GM23248 (cell line): ENCODE measurements around the gene CCDC188. TPM values are rescaled to one million over a fixed set of nuclear protein-coding genes. Genes with fewer than 3 reads are reported as not detected.

ENCODE experiments used
- DNase-seq: peaks from one replicate; pipeline ENCODE4 v3.0.0-alpha.2; 2015
- H2AFZ ChIP-seq: fragments of 200-600 bp; sonication (generic); 2 replicates; pipeline ENCODE4 v1.6.1; 2016; ENCODE audit warnings: antibody characterized with exemption
- H3F3A ChIP-seq: fragments of 200-600 bp; sonication (generic); 2 replicates; pipeline ENCODE4 v1.6.1; 2016; ENCODE audit warnings: mild to moderate bottlenecking, antibody characterized with exemption, mixed run types; ENCODE audit not compliant: insufficient read depth
- H3K27ac ChIP-seq: fragments of 200-600 bp; sonication (generic); 2 replicates; pipeline ENCODE4 v1.5.1; 2016; ENCODE audit warnings: mild to moderate bottlenecking
- H3K27me3 ChIP-seq: fragments of 200-600 bp; sonication (generic); replicated peaks from 2 replicates; pipeline ENCODE4 v1.6.1; 2016; ENCODE audit warnings: mild to moderate bottlenecking; ENCODE audit not compliant: insufficient read depth
- H3K36me3 ChIP-seq: fragments of 200-600 bp; sonication (generic); 2 replicates; pipeline ENCODE4 v1.6.1; 2016; ENCODE audit warnings: low read depth, mild to moderate bottlenecking
- H3K4me1 ChIP-seq: fragments of 200-600 bp; sonication (generic); 2 replicates; pipeline ENCODE4 v1.6.1; 2016; ENCODE audit warnings: mild to moderate bottlenecking; ENCODE audit not compliant: insufficient read depth
- H3K4me2 ChIP-seq: fragments of 200-600 bp; sonication (generic); one replicate; pipeline ENCODE4 v1.6.1; 2016; ENCODE audit warnings: mild to moderate bottlenecking; ENCODE audit not compliant: unreplicated experiment
- H3K4me3 ChIP-seq: fragments of 200-600 bp; sonication (generic); 2 replicates; pipeline ENCODE4 v1.5.1; 2016; ENCODE audit warnings: mild to moderate bottlenecking
- H3K79me2 ChIP-seq: fragments of 200-600 bp; sonication (generic); 2 replicates; pipeline ENCODE4 v1.6.1; 2016; ENCODE audit warnings: mild to moderate bottlenecking; ENCODE audit not compliant: insufficient read depth
- H3K9ac ChIP-seq: fragments of 200-600 bp; sonication (generic); 2 replicates; pipeline ENCODE4 v1.6.1; 2016; ENCODE audit warnings: mild to moderate bottlenecking
- H3K9me2 ChIP-seq: fragments of 200-600 bp; sonication (generic); 2 replicates; pipeline ENCODE4 v1.6.1; 2016; ENCODE audit warnings: mixed run types, mild to moderate bottlenecking, moderate library complexity; ENCODE audit not compliant: insufficient read depth
- H3K9me3 ChIP-seq: fragments of 200-600 bp; sonication (generic); one replicate; pipeline ENCODE4 v1.6.1; 2017; ENCODE audit warnings: low read depth
- H4K20me1 ChIP-seq: fragments of 200-600 bp; sonication (generic); 2 replicates; pipeline ENCODE4 v1.6.0; 2016; ENCODE audit not compliant: insufficient read depth
- EZH2 ChIP-seq: fragments of 200-600 bp; sonication (generic); IDR thresholded peaks from 2 replicates; pipeline ENCODE4 v1.6.1; 2018; ENCODE audit warnings: antibody characterized with exemption, mild to moderate bottlenecking; ENCODE audit not compliant: insufficient read depth, poor library complexity, severe bottlenecking
- EZH2phosphoT487 ChIP-seq: fragments of 200-600 bp; sonication (generic); IDR thresholded peaks from 2 replicates; pipeline ENCODE4 v1.6.1; 2018; ENCODE audit warnings: antibody characterized with exemption, moderate library complexity, mild to moderate bottlenecking, low read depth; ENCODE audit not compliant: insufficient read depth
- WGBS, 2 experiments: methylation state at CpG; one replicate each; pipeline ENCODE4 v1.1.6; 2015 to 2017; ENCODE audit warnings: low lambda C conversion rate in 2 of 2, low coverage in 1 of 2; ENCODE audit errors: missing lambda C conversion rate in 2 of 2; 5-methylcytosine and 5-hydroxymethylcytosine counted together
- in situ Hi-C: fragments of 300-500 bp; cut with MboI; formaldehyde crosslinking; loops from 2 replicates; pipeline ENCODE4 v1.15.0; 2020
- polyA plus RNA-seq: library from polyadenylated mRNA; unstranded; fragments of >200 nt; fragmentation: Nextera tagmentation; extraction: Ambion mirVana; gene quantifications from 2 replicates; pipeline ENCODE4 v1.2.1, GENCODE V29; 2016
- total RNA-seq: library from RNA; depleted of rRNA; stranded (reverse); fragments of >200 nt; shearing (Covaris generic); gene quantifications from 2 replicates; pipeline ENCODE4 v1.2.3, GENCODE V29; 2014

The CCDC188 gene
- total and polyA plus RNA-seq, 2 experiments from 2014 or later, result 1.2 to 1.8 TPM

GRCh38 chr22:20113551-20114310 is 37.1 kb downstream of the CCDC188 start:
- Histone ChIP-seq H3K4me3 (no peak overlapping the region), H3K9me3 (no peaks in the 10 kb centered on the region), H3K4me2 (no peak overlapping the region), H3K27ac (no peak overlapping the region), H3K9me2 (no peaks in the 10 kb centered on the region), H3K27me3 (no peaks in the 10 kb centered on the region), H3K9ac (no peak overlapping the region), H3K4me1 (peaks cover 6% of the 10 kb centered on the region), H2AFZ (no peak overlapping the region), H4K20me1 (no peaks in the 10 kb centered on the region), H3K36me3 (peaks cover 8% of the 10 kb centered on the region; the same call in 1 of the 2 replicates), H3F3A (peaks cover 25% of the 10 kb centered on the region), H3K79me2 (peaks cover 50% of the 10 kb centered on the region)
- no peak for DNase-seq
- WGBS, 2 experiments, result 83 to 91% methylated on average over 11 to 18 of the region's 19 CpGs
- TF ChIP-seq EZH2, result no peak
- no peak for TF ChIP-seq EZH2phosphoT487
- in situ Hi-C loops, result no loop called here

GRCh38 chr22:20112623-20113511 is 38.0 kb downstream of the CCDC188 start:
- H4K20me1 ChIP-seq, result no peaks in the 10 kb centered on the region

GRCh38 chr22:20111689-20112622 is 38.9 kb downstream of the CCDC188 start:
- WGBS, 2 experiments, result 75 to 82% methylated on average over 7 of the region's 7 CpGs
- in situ Hi-C loops, result no loop called here

More at GRCh38 chr22:20112623-20113511, 38.0 kb downstream of the CCDC188 start:
- no peak overlapping the region for H3K27ac ChIP-seq
- TF ChIP-seq EZH2phosphoT487, result no peak
- no peak for TF ChIP-seq EZH2
- no peak for DNase-seq
- no peaks in the 10 kb centered on the region for H3K27me3 ChIP-seq
- in situ Hi-C loops, result no loop called here
- 83 to 87% methylated on average over 21 to 24 of the region's 26 CpGs for WGBS, 2 experiments
- H2AFZ ChIP-seq, result no peak overlapping the region
- H3F3A ChIP-seq, result peaks cover 17% of the 10 kb centered on the region
- no peaks in the 10 kb centered on the region for H3K4me1 ChIP-seq
- H3K4me2 ChIP-seq, result no peak overlapping the region
- peaks cover 42% of the 10 kb centered on the region for H3K79me2 ChIP-seq
- 0 out of 2 replicates have a peak overlapping the region, but pooled peaks have one; percentile 5 for H3K9ac ChIP-seq
- H3K36me3 ChIP-seq, result peaks cover 8% of the 10 kb centered on the region; the same call in 1 of the 2 replicates
- no peaks in the 10 kb centered on the region for H3K9me2 ChIP-seq
- H3K9me3 ChIP-seq, result no peaks in the 10 kb centered on the region
- no peak overlapping the region for H3K4me3 ChIP-seq

More at GRCh38 chr22:20111689-20112622, 38.9 kb downstream of the CCDC188 start:
- Histone ChIP-seq H3K79me2 (peaks cover 39% of the 10 kb centered on the region), H3K27me3 (no peaks in the 10 kb centered on the region), H3F3A (peaks cover 17% of the 10 kb centered on the region), H4K20me1 (no peaks in the 10 kb centered on the region), H3K9ac (peak overlapping the region; percentile 5; the same call in 1 of the 2 replicates), H3K4me3 (no peak overlapping the region), H3K9me2 (no peaks in the 10 kb centered on the region), H3K36me3 (peaks cover 12% of the 10 kb centered on the region; the same call in 1 of the 2 replicates), H2AFZ (no peak overlapping the region), H3K9me3 (no peaks in the 10 kb centered on the region), H3K4me2 (no peak overlapping the region), H3K4me1 (no peaks in the 10 kb centered on the region), H3K27ac (no peak overlapping the region)
- DNase-seq, result no peak
- no peak for TF ChIP-seq EZH2
- TF ChIP-seq EZH2phosphoT487, result no peak
